H1 (cell line): ENCODE results near the gene RNF151. TPM values are rescaled to one million over a fixed set of nuclear protein-coding genes. Genes with fewer than 3 reads are reported as not detected.

Source experiments
- CTCF ChIA-PET: fragments of 300-600 bp; sonication (Branson Sonifier 250); formaldehyde crosslinking; loops from one replicate; lab custom pipeline; 2021; ENCODE audit not compliant: partially characterized antibody; lab: Charles Lee
- POLR2A ChIA-PET: fragments of 300-600 bp; sonication (Branson Sonifier 250); formaldehyde crosslinking; loops from one replicate; lab custom pipeline; 2021; ENCODE audit warnings: inconsistent platforms; ENCODE audit not compliant: partially characterized antibody; lab: Charles Lee
- DNase-seq, 2 experiments: peaks; one replicate each; pipeline versions ENCODE4 v3.0.0 to v3.0.0-alpha.2; 2010 to 2022; ENCODE audit warnings: low spot score in 2 of 2, low read depth in 1 of 2, mixed read lengths in 1 of 2
- FAIRE-seq: peaks from 2 replicates; lab custom pipeline; 2011; peaks lifted over from hg19 to GRCh38; lab: Jason Lieb, UNC
- H2AFZ ChIP-seq: 2 replicates; pipeline ENCODE4 v1.8.1; 2012; ENCODE audit warnings: low read length, inconsistent platforms
- H2AK5ac ChIP-seq: 2 replicates; pipeline ENCODE4 v1.6.1; 2013; ENCODE audit warnings: low read depth, low read length
- H2BK120ac ChIP-seq: replicated peaks from 2 replicates; pipeline ENCODE3; 2013; ENCODE audit warnings: low read depth, low read length, inconsistent platforms
- H2BK12ac ChIP-seq: 2 replicates; pipeline ENCODE4 v1.6.1; 2013; ENCODE audit warnings: low read depth, low read length
- H2BK15ac ChIP-seq: 2 replicates; pipeline ENCODE4 v1.6.1; 2013; ENCODE audit warnings: low read length
- H2BK20ac ChIP-seq: 2 replicates; pipeline ENCODE4 v1.6.1; 2013; ENCODE audit warnings: low read length
- H2BK5ac ChIP-seq: 2 replicates; pipeline ENCODE4 v1.6.1; 2013; ENCODE audit warnings: low read depth, low read length
- H3K14ac ChIP-seq: 2 replicates; pipeline ENCODE4 v1.6.1; 2013; ENCODE audit warnings: inconsistent platforms; ENCODE audit not compliant: insufficient read length
- H3K18ac ChIP-seq: 2 replicates; pipeline ENCODE4 v1.6.1; 2013; ENCODE audit warnings: low read length; ENCODE audit errors: extremely low read depth
- H3K23ac ChIP-seq: 2 replicates; pipeline ENCODE4 v1.6.1; 2013; ENCODE audit warnings: inconsistent platforms; ENCODE audit not compliant: insufficient read length
- H3K23me2 ChIP-seq: 2 replicates; pipeline ENCODE4 v1.6.1; 2013; ENCODE audit warnings: low read depth, low read length
- H3K27ac ChIP-seq: 2 replicates; pipeline ENCODE4 v1.6.1; 2011; ENCODE audit warnings: low read depth, low read length, inconsistent platforms
- H3K27me3 ChIP-seq, 4 experiments: replicated peaks in 1 of 4; 1 replicate in 1 of 4; 2 replicates in 3 of 4; pipeline versions ENCODE4 v1.6.1 to v1.8.1; 2011 to 2013; ENCODE audit warnings: low read length in 3 of 4, mild to moderate bottlenecking in 3 of 4, inconsistent platforms in 2 of 4, mixed read lengths in 2 of 4, moderate library complexity in 1 of 4; ENCODE audit not compliant: control insufficient read depth in 3 of 4, insufficient read depth in 3 of 4; ENCODE audit errors: extremely low read depth in 1 of 4
- H3K36me3 ChIP-seq, 4 experiments: 2 replicates each; pipeline versions ENCODE4 v1.6.1 to v1.8.1; 2011 to 2013; ENCODE audit warnings: mild to moderate bottlenecking in 4 of 4, low read length in 3 of 4, moderate library complexity in 2 of 4, control low read depth in 1 of 4, inconsistent platforms in 1 of 4; ENCODE audit not compliant: insufficient read depth in 4 of 4, control insufficient read depth in 2 of 4
- H3K4ac ChIP-seq: replicated peaks from 2 replicates; pipeline ENCODE3; 2013; ENCODE audit warnings: low read length, low read depth, mixed read lengths, inconsistent platforms; ENCODE audit not compliant: insufficient read length
- H3K4me1 ChIP-seq, 4 experiments: replicated peaks in 1 of 4; 1 replicate in 1 of 4; 2 replicates in 3 of 4; pipeline versions ENCODE4 v1.6.1 to v1.8.1; 2011 to 2013; ENCODE audit warnings: low read length in 3 of 4, inconsistent platforms in 2 of 4, mixed read lengths in 1 of 4; ENCODE audit not compliant: insufficient read depth in 4 of 4, control insufficient read depth in 3 of 4
- H3K4me2 ChIP-seq, 2 experiments: 2 replicates each; pipeline versions ENCODE4 v1.6.1 to v1.8.1; 2011 to 2013; ENCODE audit warnings: low read depth in 2 of 2, low read length in 2 of 2, control low read depth in 1 of 2, inconsistent platforms in 1 of 2, mild to moderate bottlenecking in 1 of 2; ENCODE audit not compliant: insufficient read depth in 1 of 2
- H3K4me3 ChIP-seq, 4 experiments: fragments of 200-600, 300-600 bp in 1 of 4; sonication (generic), shearing (Covaris generic), sonication (Bioruptor Twin) in 1 of 4; 2 replicates each; pipeline versions ENCODE4 v1.5.1 to v1.8.1; 2011 to 2016; ENCODE audit warnings: low read length in 4 of 4, low read depth in 3 of 4, control low read depth in 2 of 4, inconsistent platforms in 2 of 4, mild to moderate bottlenecking in 2 of 4, mixed read lengths in 1 of 4, moderate library complexity in 1 of 4; ENCODE audit not compliant: insufficient read depth in 2 of 4; ENCODE audit errors: extremely low read depth in 1 of 4
- H3K56ac ChIP-seq: replicated peaks from 2 replicates; pipeline ENCODE3; 2013; ENCODE audit warnings: low read depth, mild to moderate bottlenecking, mixed read lengths, low read length, inconsistent platforms; ENCODE audit not compliant: insufficient read length
- H3K79me1 ChIP-seq: 2 replicates; pipeline ENCODE4 v1.6.1; 2013; ENCODE audit warnings: low read depth, low read length, control low read depth
- H3K79me2 ChIP-seq, 2 experiments: 2 replicates each; pipeline versions ENCODE4 v1.6.1 to v1.8.1; 2012 to 2013; ENCODE audit warnings: low read length in 2 of 2, mild to moderate bottlenecking in 2 of 2, inconsistent platforms in 1 of 2; ENCODE audit not compliant: insufficient read depth in 2 of 2, control insufficient read depth in 1 of 2
- H3K9ac ChIP-seq, 4 experiments: replicated peaks in 1 of 4; 1 replicate in 1 of 4; 2 replicates in 3 of 4; pipeline versions ENCODE4 v1.6.1 to v1.8.1; 2011 to 2013; ENCODE audit warnings: low read depth in 3 of 4, low read length in 3 of 4, control low read depth in 2 of 4, mild to moderate bottlenecking in 2 of 4, moderate library complexity in 2 of 4, inconsistent platforms in 1 of 4; ENCODE audit errors: extremely low read depth in 1 of 4
- H3K9me3 ChIP-seq, 2 experiments: 2 replicates each; pipeline versions ENCODE4 v1.6.1 to v1.8.1; 2012 to 2013; ENCODE audit warnings: mild to moderate bottlenecking in 2 of 2, moderate library complexity in 2 of 2, control low read depth in 1 of 2, inconsistent platforms in 1 of 2, low read depth in 1 of 2, low read length in 1 of 2, mixed read lengths in 1 of 2; ENCODE audit not compliant: insufficient read depth in 2 of 2
- H4K20me1 ChIP-seq, 2 experiments: replicated peaks in 1 of 2; 2 replicates each; pipeline versions ENCODE3 to v1.8.1; 2011 to 2013; ENCODE audit warnings: inconsistent platforms in 2 of 2, low read length in 2 of 2, mild to moderate bottlenecking in 1 of 2; ENCODE audit not compliant: insufficient read depth in 2 of 2, control insufficient read depth in 1 of 2
- H4K5ac ChIP-seq: 2 replicates; pipeline ENCODE4 v1.6.1; 2013; ENCODE audit warnings: low read length, low read depth, mixed read lengths, inconsistent platforms; ENCODE audit not compliant: insufficient read length
- H4K8ac ChIP-seq: 2 replicates; pipeline ENCODE4 v1.8.0; 2013; ENCODE audit warnings: mild to moderate bottlenecking, moderate library complexity, low read length, inconsistent platforms; ENCODE audit not compliant: insufficient read depth; ENCODE audit errors: extremely low read depth
- H4K91ac ChIP-seq: replicated peaks from 2 replicates; pipeline ENCODE3; 2013; ENCODE audit warnings: low read length, mixed read lengths, inconsistent platforms; ENCODE audit not compliant: insufficient read length
- CBX5 ChIP-seq: fragments of 300-800, 300-1000 bp; sonication (generic); IDR thresholded peaks from 2 replicates; pipeline ENCODE4 v1.7.1; 2016; ENCODE audit warnings: antibody characterized with exemption, low read length, low read depth
- JUND ChIP-seq: IDR thresholded peaks from 2 replicates; pipeline ENCODE4 v1.6.1; 2011; ENCODE audit warnings: mild to moderate bottlenecking, improper control_type of control experiment, low read length
- RFX5 ChIP-seq: IDR thresholded peaks from 2 replicates; pipeline ENCODE4 v1.6.1; 2011; ENCODE audit warnings: low read depth, low read length, improper control_type of control experiment, borderline replicate concordance
- SAP30 ChIP-seq: fragments of 300-600 bp; sonication (generic); IDR thresholded peaks from 2 replicates; pipeline ENCODE4 v1.7.1; 2012; ENCODE audit warnings: low read length, moderate library complexity, mild to moderate bottlenecking, inconsistent platforms; ENCODE audit not compliant: insufficient read depth, insufficient replicate concordance
- SIN3A ChIP-seq, 2 experiments: IDR thresholded peaks in 1 of 2; conservative IDR thresholded peaks in 1 of 2; 2 replicates each; pipeline ENCODE4 v1.6.1; 2011 to 2012; ENCODE audit warnings: low read length in 2 of 2, improper control_type of control experiment in 1 of 2, low read depth in 1 of 2, mild to moderate bottlenecking in 1 of 2
- ZNF274 ChIP-seq: IDR thresholded peaks from 2 replicates; pipeline ENCODE4 v1.7.0; 2012; ENCODE audit warnings: low read length, borderline replicate concordance; ENCODE audit errors: extremely low read depth
- WGBS, 2 experiments: shearing (Covaris generic) in 1 of 2; methylation state at CpG; one replicate each; pipeline versions ENCODE4 v1.1.6 to v1.1.7; 2013 to 2015; ENCODE audit warnings: low lambda C conversion rate in 2 of 2, mixed read lengths in 2 of 2, inconsistent platforms in 1 of 2, low coverage in 1 of 2, missing lambda C conversion rate in 1 of 2; ENCODE audit not compliant: insufficient replicate concordance in 2 of 2, insufficient coverage in 1 of 2, insufficient read length in 1 of 2; ENCODE audit errors: extremely low coverage in 1 of 2, missing lambda C conversion rate in 1 of 2; 5-methylcytosine and 5-hydroxymethylcytosine counted together
- polyA plus RNA-seq, 7 experiments: library from polyadenylated mRNA; depleted of rRNA in 3 of 7; stranded (reverse) in 5 of 7; unstranded in 2 of 7; fragments of >200 nt in 5 of 7; fragments of 200-250 nt in 2 of 7; gene quantifications; 1 replicate in 5 of 7; 2 replicates in 1 of 7; 4 replicates in 1 of 7; pipeline versions ENCODE4 v1.2.1 to v1.2.3, GENCODE V29; 2011 to 2013; ENCODE audit warnings: missing spikeins in 2 of 7, mixed read lengths in 2 of 7
- total RNA-seq: library from RNA; stranded (reverse); fragmentation: NEBNext Ultra II Directional; extraction: Animal tissue kit (Norgen Biotek cat#: 25700); gene quantifications from 2 replicates; pipeline ENCODE4 v1.2.1, GENCODE V29; 2021

Gene RNF151
- total and polyA plus RNA-seq, 2 of the 8 experiments (the other 6 are each of a cell fraction or from before 2014, with no cell fraction given): not detected

DNA sequence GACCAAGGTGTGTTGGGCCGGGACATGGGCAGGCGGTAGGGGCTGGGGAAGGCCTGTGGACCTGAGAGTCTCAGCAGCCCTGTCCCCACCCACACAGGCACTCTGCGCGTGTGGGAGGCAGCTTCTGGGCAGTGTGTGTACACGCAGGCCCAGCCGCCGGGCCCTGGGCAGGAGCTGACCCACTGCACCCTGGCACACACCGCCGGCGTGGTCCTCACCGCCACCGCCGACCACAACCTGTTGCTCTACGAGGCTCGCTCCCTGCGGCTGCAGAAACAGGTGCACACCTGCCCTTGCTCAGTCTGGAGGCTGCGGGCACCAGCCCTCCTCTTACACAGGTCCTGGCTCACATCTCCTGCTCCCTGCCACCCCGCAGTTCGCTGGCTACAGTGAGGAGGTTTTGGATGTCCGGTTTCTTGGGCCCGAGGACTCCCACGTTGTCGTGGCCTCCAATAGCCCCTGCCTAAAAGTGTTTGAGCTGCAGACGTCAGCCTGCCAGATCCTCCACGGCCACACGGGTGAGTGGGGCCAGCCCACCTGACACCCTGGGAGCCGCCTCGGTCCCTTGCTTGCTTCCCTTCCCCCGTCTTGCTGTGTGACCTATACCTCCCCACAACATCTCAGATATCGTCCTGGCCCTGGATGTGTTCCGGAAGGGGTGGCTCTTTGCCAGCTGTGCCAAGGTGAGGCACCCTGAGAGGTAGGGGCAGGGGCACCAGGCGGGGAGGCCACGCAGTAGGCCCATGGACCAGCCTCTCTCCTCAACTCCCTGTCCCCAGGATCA, 9.0 kb downstream of the RNF151 start:
- Histone ChIP-seq H3K27ac (no peak overlapping the region), H3K4me3 (no peak overlapping the region), H3K23me2 (peaks cover 21% of the 10 kb centered on the region), H2BK15ac (no peak overlapping the region), H4K5ac (no peak overlapping the region), H3K9me3 (no peaks in the 10 kb centered on the region), H4K91ac (no peak overlapping the region), H2AFZ (no peak overlapping the region), H3K4me2 (no peak overlapping the region), H3K18ac (no peak overlapping the region), H2BK12ac (no peak overlapping the region), H3K9ac (no peak overlapping the region), H2BK5ac (no peak overlapping the region), H3K56ac (no peak overlapping the region), H2BK120ac (no peak overlapping the region), H3K14ac (no peak overlapping the region), H3K27me3 (peaks cover under 1 to 14% (median 13%) of the 10 kb centered on the region in 4 experiments; a peak in 6 of 7 replicates), H2AK5ac (no peak overlapping the region), H2BK20ac (no peak overlapping the region), H3K23ac (no peak overlapping the region), H3K79me2 (peaks cover 3 to 16% of the 10 kb centered on the region in 2 experiments; a peak in 2 of 4 replicates), H3K36me3 (peaks cover 11 to 33% (median 22%) of the 10 kb centered on the region in 4 experiments; a peak in 7 of 8 replicates), H3K4ac (no peak overlapping the region), H3K4me1 (peaks cover 0 to 23% (median 16%) of the 10 kb centered on the region in 4 experiments; a peak in 5 of 7 replicates), H4K8ac (no peak overlapping the region), H3K79me1 (peaks cover 12% of the 10 kb centered on the region; the same call in 1 of the 2 replicates), H4K20me1 (peaks cover 2 to 24% of the 10 kb centered on the region in 2 experiments)
- DNase-seq (no peak), FAIRE-seq (no peak)
- CTCF ChIA-PET: interaction anchor here (1.3 kb wide), 1 partner anchor 29 kb away, joined by 3 read pairs; no protein-coding TSS in a partner anchor
- 93% methylated on average over 32 of the region's 33 CpGs; no CpG with 5 or more reads in 1 of the 2 experiments for WGBS, 2 experiments
- POLR2A ChIA-PET: interaction anchor here (1.9 to 28.2 kb wide), 2 partner anchors 12 to 29 kb away, joined by 6 to 736 read pairs; partner anchors contain the start of genes NDUFB10, RNF151, RPS2 and TBL3
- no peak for TF ChIP-seq CBX5
- no peak for TF ChIP-seq JUND
- TF ChIP-seq RFX5: no peak
- TF ChIP-seq SAP30: no peak
- no peak for TF ChIP-seq ZNF274
- no peak for TF ChIP-seq SIN3A (conservative IDR thresholded peaks at IDR 0.05 in 1 of 2, IDR thresholded peaks at IDR 0.05 in 1 of 2; ENCODE audit: low read depth in 1 of 2, low read length in 2 of 2)
